NCI-H510A (cell line): ENCODE results near the gene KIF5C.

Experiments
- DNase-seq: peaks from one replicate; lab custom pipeline; 2025; lab: John Stamatoyannopoulos, UW

Gene KIF5C

GRCh38 chr2:148888003-148888501 is 13.0 kb downstream of the KIF5C start:
- no peak for DNase-seq

GRCh38 chr2:148888986-148889385 is 14.0 kb downstream of the KIF5C start:
- no peak for DNase-seq

GRCh38 chr2:148893906-148894305 is 18.9 kb downstream of the KIF5C start:
- DNase-seq, result no peak

- DNase-seq, result no peak
Measured at GRCh38 chr2:148896136-148896535, 21.1 kb downstream of the KIF5C start.

GRCh38 chr2:148899638-148900318 is 24.8 kb downstream of the KIF5C start:
- no peak for DNase-seq

GRCh38 chr2:148900350-148900837 is 25.4 kb downstream of the KIF5C start:
- DNase-seq, result no peak

- DNase-seq, result peak; percentile 59
Measured at GRCh38 chr2:148901142-148901541, 26.1 kb downstream of the KIF5C start.

GRCh38 chr2:148902798-148903197 is 27.8 kb downstream of the KIF5C start:
- DNase-seq, result no peak

GRCh38 chr2:148903294-148903693 is 28.3 kb downstream of the KIF5C start:
- DNase-seq, result no peak

- DNase-seq, result no peak
Measured at GRCh38 chr2:148903979-148904378, 29.0 kb downstream of the KIF5C start.

GRCh38 chr2:148906124-148906523 is 31.1 kb downstream of the KIF5C start:
- DNase-seq, result no peak

- DNase-seq, result no peak
Measured at GRCh38 chr2:148907085-148907785, 32.2 kb downstream of the KIF5C start.

- no peak for DNase-seq
Measured at GRCh38 chr2:148909114-148909513, 34.1 kb downstream of the KIF5C start.

GRCh38 chr2:148913061-148913460 is 38.0 kb downstream of the KIF5C start:
- no peak for DNase-seq

GRCh38 chr2:148913492-148913891 is 38.5 kb downstream of the KIF5C start:
- no peak for DNase-seq

GRCh38 chr2:148914463-148914862 is 39.4 kb downstream of the KIF5C start:
- no peak for DNase-seq

- DNase-seq, result no peak
Measured at GRCh38 chr2:148917431-148917830, 42.4 kb downstream of the KIF5C start.

- no peak for DNase-seq
Measured at GRCh38 chr2:148918554-148918953, 43.5 kb downstream of the KIF5C start.

GRCh38 chr2:148920559-148920958 is 45.5 kb downstream of the KIF5C start:
- DNase-seq, result no peak

GRCh38 chr2:148922062-148922461 is 47.0 kb downstream of the KIF5C start:
- no peak for DNase-seq

- DNase-seq, result no peak
Measured at GRCh38 chr2:148922776-148923475, 47.9 kb downstream of the KIF5C start.

GRCh38 chr2:148924514-148925178 is 49.6 kb downstream of the KIF5C start:
- no peak for DNase-seq
